HepG2 (cell line): ENCODE data around the gene PEF1. TPM values are rescaled to one million over a fixed set of nuclear protein-coding genes. Genes with fewer than 3 reads are reported as not detected.

Experiments used
- ATAC-seq: fragments of 200-7000 bp; cut with Tn5 transposase; 3 replicates; pipeline ENCODE4 v1.9.1; 2020; ENCODE audit warnings: mild to moderate bottlenecking, moderate library complexity
- BruUV-seq: library from RNA; stranded (reverse); fragments of 400-500 nt; replicated peaks from 2 replicates; lab custom pipeline; 2021; lab: Mats Ljungman, UMichigan
- CTCF ChIA-PET: fragments of 300-600 bp; formaldehyde crosslinking; extraction: SDS; loops from one replicate; lab custom pipeline; 2021; ENCODE audit warnings: low total read pairs, inconsistent platforms, low intra/inter-chr PET ratio; lab: Yijun Ruan, JAX
- POLR2A ChIA-PET: fragments of 350-600 bp; sonication (Branson Sonifier 250); formaldehyde crosslinking; loops from one replicate; lab custom pipeline; 2020; ENCODE audit warnings: antibody characterized with exemption, inconsistent platforms; lab: Yijun Ruan, JAX
- DNase-seq: peaks from one replicate; pipeline ENCODE4 v3.0.0-alpha.2; 2015; ENCODE audit warnings: low spot score
- FAIRE-seq: peaks from 3 replicates; lab custom pipeline; 2011; peaks lifted over from hg19 to GRCh38; lab: Jason Lieb, UNC
- H2AFZ ChIP-seq: one replicate; pipeline ENCODE4 v1.6.1; 2011; ENCODE audit warnings: low read length, inconsistent platforms
- H3K27ac ChIP-seq: fragments of 300-600 bp; 3 replicates; pipeline ENCODE4 v1.8.0; 2011; ENCODE audit warnings: mixed run types, mild to moderate bottlenecking, mixed read lengths, low read length, inconsistent platforms; ENCODE audit not compliant: insufficient read depth; ENCODE audit errors: extremely low read length
- H3K27me3 ChIP-seq, 2 experiments: fragments of 200-600 bp in 1 of 2; 2 replicates in 1 of 2; 3 replicates in 1 of 2; pipeline versions ENCODE4 v1.6.0 to v1.8.0; 2011; ENCODE audit warnings: low read length in 2 of 2, mild to moderate bottlenecking in 2 of 2, moderate library complexity in 2 of 2, inconsistent platforms in 1 of 2; ENCODE audit not compliant: insufficient read depth in 2 of 2, control insufficient read depth in 1 of 2
- H3K36me3 ChIP-seq, 2 experiments: fragments of 200-600 bp in 1 of 2; replicated peaks in 1 of 2; 2 replicates in 1 of 2; 3 replicates in 1 of 2; pipeline versions ENCODE4 v1.5.1 to v1.8.0; 2011; ENCODE audit warnings: low read length in 2 of 2, inconsistent platforms in 1 of 2; ENCODE audit not compliant: insufficient read depth in 2 of 2, control insufficient read depth in 1 of 2
- H3K4me1 ChIP-seq: 2 replicates; pipeline ENCODE4 v1.5.1; 2012; ENCODE audit warnings: low read length, inconsistent platforms; ENCODE audit not compliant: insufficient read depth
- H3K4me2 ChIP-seq: 2 replicates; pipeline ENCODE4 v1.6.0; 2011; ENCODE audit warnings: low read depth, low read length, inconsistent platforms
- H3K4me3 ChIP-seq, 3 experiments: fragments of 200-600 bp in 1 of 3; sonication (generic), shearing (Covaris generic) in 1 of 3; replicated peaks in 1 of 3; 2 replicates each; pipeline ENCODE4 v1.5.1; 2011 to 2016; ENCODE audit warnings: low read length in 3 of 3, inconsistent platforms in 2 of 3, low read depth in 2 of 3, mild to moderate bottlenecking in 2 of 3, control low read depth in 1 of 3, mixed read lengths in 1 of 3; ENCODE audit not compliant: insufficient read depth in 1 of 3
- H3K79me2 ChIP-seq: one replicate; pipeline ENCODE4 v1.6.1; 2011; ENCODE audit warnings: low read length, inconsistent platforms; ENCODE audit not compliant: insufficient read depth
- H3K9ac ChIP-seq: 2 replicates; pipeline ENCODE4 v1.6.0; 2011; ENCODE audit warnings: mild to moderate bottlenecking, low read depth, low read length, inconsistent platforms; ENCODE audit not compliant: insufficient read depth
- H3K9me3 ChIP-seq: 2 replicates; pipeline ENCODE4 v1.5.1; 2012; ENCODE audit warnings: mild to moderate bottlenecking, low read length
- H4K20me1 ChIP-seq: 2 replicates; pipeline ENCODE4 v1.6.0; 2011; ENCODE audit warnings: inconsistent platforms, mild to moderate bottlenecking, low read length, moderate library complexity; ENCODE audit not compliant: insufficient read depth
- CC2D1A ChIP-seq: sonication (generic); formaldehyde crosslinking; IDR thresholded peaks from 2 replicates; pipeline ENCODE4 v1.8.1; 2023; ENCODE audit warnings: mild to moderate bottlenecking, missing genetic modification reagents
- GFI1 ChIP-seq: sonication (generic); formaldehyde crosslinking; IDR thresholded peaks from 2 replicates; pipeline ENCODE4 v1.5.0; 2020; ENCODE audit warnings: missing genetic modification reagents, mild to moderate bottlenecking, borderline replicate concordance
- HDAC2 ChIP-seq: sonication (generic); formaldehyde crosslinking; IDR thresholded peaks from 2 replicates; pipeline ENCODE4 v1.4.0; 2020; ENCODE audit warnings: missing genetic modification reagents
- MNT ChIP-seq: fragments of 450-650 bp; IDR thresholded peaks from 2 replicates; pipeline ENCODE4 v1.6.1; 2016
- PHF8 ChIP-seq: sonication (generic); formaldehyde crosslinking; IDR thresholded peaks from 2 replicates; pipeline ENCODE4 v1.5.0; 2020; ENCODE audit warnings: missing genetic modification reagents
- SMAD3 ChIP-seq: sonication (generic); formaldehyde crosslinking; IDR thresholded peaks from 2 replicates; pipeline ENCODE4 v1.4.0; 2020; ENCODE audit warnings: missing genetic modification reagents
- TBP ChIP-seq: sonication (generic); formaldehyde crosslinking; IDR thresholded peaks from 2 replicates; pipeline ENCODE4 v1.5.0; 2020; ENCODE audit warnings: missing genetic modification reagents
- TBX2 ChIP-seq: sonication (generic); formaldehyde crosslinking; IDR thresholded peaks from 2 replicates; pipeline ENCODE4 v1.5.0; 2020; ENCODE audit warnings: missing genetic modification reagents, mild to moderate bottlenecking, borderline replicate concordance
- TOPORS ChIP-seq: sonication (generic); formaldehyde crosslinking; IDR thresholded peaks from 2 replicates; pipeline ENCODE4 v1.8.0; 2023; ENCODE audit warnings: mild to moderate bottlenecking, missing genetic modification reagents
- ZNF607 ChIP-seq: sonication (generic); formaldehyde crosslinking; IDR thresholded peaks from 2 replicates; pipeline ENCODE4 v1.5.1; 2020; ENCODE audit warnings: missing genetic modification reagents, mild to moderate bottlenecking, borderline replicate concordance
- ZNF724P ChIP-seq: sonication (generic); formaldehyde crosslinking; IDR thresholded peaks from 2 replicates; pipeline ENCODE4 v1.8.0; 2022; ENCODE audit warnings: missing genetic modification reagents, borderline replicate concordance
- WGBS: methylation state at CpG from one replicate; pipeline ENCODE4 v1.1.6; 2017; ENCODE audit warnings: low lambda C conversion rate; 5-methylcytosine and 5-hydroxymethylcytosine counted together
- in situ Hi-C: cut with HindIII; loops from 2 replicates; pipeline ENCODE4 v1.10.0; 2017; ENCODE audit warnings: low pct_unique_long_range_greater_than_20kb; ENCODE audit not compliant: extremely low pct_ligation_motif_present
- intact Hi-C: fragments of 100-400 bp; cut with micrococcal nuclease; formaldehyde crosslinking; loops from one replicate; pipeline ENCODE4 v1.10.0; 2022; ENCODE audit not compliant: unreplicated experiment
- polyA plus RNA-seq, 8 experiments: library from polyadenylated mRNA; depleted of rRNA in 3 of 8; stranded (reverse) in 7 of 8; unstranded in 1 of 8; fragments of >200 nt; fragmentation: Illumina TruSeq in 4 of 8; extraction: Trizol in 4 of 8; gene quantifications; 2 replicates each; pipeline versions ENCODE4 v1.2.1 to v1.2.3, GENCODE V29; 2011 to 2016; ENCODE audit warnings: low read depth in 4 of 8, missing spikeins in 1 of 8, mixed read lengths in 1 of 8; ENCODE audit not compliant: insufficient read depth in 1 of 8
- total RNA-seq, 5 experiments: library from RNA; depleted of rRNA; stranded (reverse); fragments of >200 nt; fragmentation: Illumina TruSeq; extraction: Trizol; gene quantifications; 2 replicates each; pipeline ENCODE4 v1.2.3, GENCODE V29; 2016; ENCODE audit warnings: low read depth in 1 of 5
- TF ChIP-seq, protein P1 (sequence below): sonication (generic); formaldehyde crosslinking; IDR thresholded peaks from 2 replicates; pipeline ENCODE4 v1.4.0; 2020; ENCODE audit warnings: missing genetic modification reagents
- TF ChIP-seq, protein P2 (sequence below): sonication (generic); formaldehyde crosslinking; IDR thresholded peaks from 2 replicates; pipeline ENCODE4 v1.5.1; 2020; ENCODE audit warnings: mild to moderate bottlenecking, missing genetic modification reagents

The PEF1 gene
- total and polyA plus RNA-seq, 2 of the 13 experiments (the other 11 are each of a cell fraction or from before 2014, with no cell fraction given): 57.1 to 57.8 TPM

DNA sequence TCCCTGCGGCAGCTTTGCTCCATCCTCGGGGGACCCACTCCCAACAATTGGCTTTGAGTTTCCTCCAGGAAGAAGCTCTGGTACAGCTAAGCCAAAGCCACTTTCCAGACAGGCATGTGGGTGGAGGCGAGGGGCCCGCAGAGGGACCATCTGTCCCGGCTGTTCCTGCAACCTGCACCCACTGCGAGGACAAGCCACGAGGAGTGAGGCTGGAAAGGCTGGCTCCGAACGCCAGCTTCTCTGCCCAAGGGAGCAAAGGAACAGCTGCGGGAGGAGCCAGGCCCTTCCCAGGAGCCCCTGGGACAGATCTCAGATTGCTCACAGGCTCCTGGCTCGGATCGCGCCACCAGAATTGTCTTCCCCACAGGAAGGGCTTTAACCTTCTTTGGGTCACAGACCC, 28.3 kb upstream of the PEF1 start:
- Histone ChIP-seq H3K27ac (no peak overlapping the region), H3K79me2 (no peaks in the 10 kb centered on the region), H3K27me3 (no peaks in the 10 kb centered on the region), H3K4me1 (no peaks in the 10 kb centered on the region), H3K36me3 (no peaks in the 10 kb centered on the region), H2AFZ (no peak overlapping the region), H3K9me3 (no peaks in the 10 kb centered on the region), H3K4me2 (no peak overlapping the region), H4K20me1 (no peaks in the 10 kb centered on the region), H3K4me3 (no peak overlapping the region), H3K9ac (no peak overlapping the region)
- ATAC-seq: no peak
- intact Hi-C loops (no loop called here), in situ Hi-C loops (no loop called here)
- no TSS peak for BruUV-seq
- ChIA-PET CTCF (no interaction called here), POLR2A (no interaction called here)
- no peak for DNase-seq
- no peak for FAIRE-seq
- WGBS: 93% methylated on average over 12 of the region's 13 CpGs
- TF ChIP-seq, protein P1, sequence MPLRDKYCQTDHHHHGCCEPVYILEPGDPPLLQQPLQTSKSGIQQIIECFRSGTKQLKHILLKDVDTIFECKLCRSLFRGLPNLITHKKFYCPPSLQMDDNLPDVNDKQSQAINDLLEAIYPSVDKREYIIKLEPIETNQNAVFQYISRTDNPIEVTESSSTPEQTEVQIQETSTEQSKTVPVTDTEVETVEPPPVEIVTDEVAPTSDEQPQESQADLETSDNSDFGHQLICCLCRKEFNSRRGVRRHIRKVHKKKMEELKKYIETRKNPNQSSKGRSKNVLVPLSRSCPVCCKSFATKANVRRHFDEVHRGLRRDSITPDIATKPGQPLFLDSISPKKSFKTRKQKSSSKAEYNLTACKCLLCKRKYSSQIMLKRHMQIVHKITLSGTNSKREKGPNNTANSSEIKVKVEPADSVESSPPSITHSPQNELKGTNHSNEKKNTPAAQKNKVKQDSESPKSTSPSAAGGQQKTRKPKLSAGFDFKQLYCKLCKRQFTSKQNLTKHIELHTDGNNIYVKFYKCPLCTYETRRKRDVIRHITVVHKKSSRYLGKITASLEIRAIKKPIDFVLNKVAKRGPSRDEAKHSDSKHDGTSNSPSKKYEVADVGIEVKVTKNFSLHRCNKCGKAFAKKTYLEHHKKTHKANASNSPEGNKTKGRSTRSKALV: no peak
- TF ChIP-seq GFI1 (CRISPR knock-in tag): no peak
- TF ChIP-seq SMAD3 (CRISPR knock-in tag): no peak
- no peak for TF ChIP-seq ZNF607 (CRISPR knock-in tag)
- TF ChIP-seq TOPORS (CRISPR knock-in tag): no peak
- no peak for TF ChIP-seq MNT
- TF ChIP-seq HDAC2 (CRISPR knock-in tag): no peak
- TF ChIP-seq ZNF724P: no peak
- TF ChIP-seq, protein P2, sequence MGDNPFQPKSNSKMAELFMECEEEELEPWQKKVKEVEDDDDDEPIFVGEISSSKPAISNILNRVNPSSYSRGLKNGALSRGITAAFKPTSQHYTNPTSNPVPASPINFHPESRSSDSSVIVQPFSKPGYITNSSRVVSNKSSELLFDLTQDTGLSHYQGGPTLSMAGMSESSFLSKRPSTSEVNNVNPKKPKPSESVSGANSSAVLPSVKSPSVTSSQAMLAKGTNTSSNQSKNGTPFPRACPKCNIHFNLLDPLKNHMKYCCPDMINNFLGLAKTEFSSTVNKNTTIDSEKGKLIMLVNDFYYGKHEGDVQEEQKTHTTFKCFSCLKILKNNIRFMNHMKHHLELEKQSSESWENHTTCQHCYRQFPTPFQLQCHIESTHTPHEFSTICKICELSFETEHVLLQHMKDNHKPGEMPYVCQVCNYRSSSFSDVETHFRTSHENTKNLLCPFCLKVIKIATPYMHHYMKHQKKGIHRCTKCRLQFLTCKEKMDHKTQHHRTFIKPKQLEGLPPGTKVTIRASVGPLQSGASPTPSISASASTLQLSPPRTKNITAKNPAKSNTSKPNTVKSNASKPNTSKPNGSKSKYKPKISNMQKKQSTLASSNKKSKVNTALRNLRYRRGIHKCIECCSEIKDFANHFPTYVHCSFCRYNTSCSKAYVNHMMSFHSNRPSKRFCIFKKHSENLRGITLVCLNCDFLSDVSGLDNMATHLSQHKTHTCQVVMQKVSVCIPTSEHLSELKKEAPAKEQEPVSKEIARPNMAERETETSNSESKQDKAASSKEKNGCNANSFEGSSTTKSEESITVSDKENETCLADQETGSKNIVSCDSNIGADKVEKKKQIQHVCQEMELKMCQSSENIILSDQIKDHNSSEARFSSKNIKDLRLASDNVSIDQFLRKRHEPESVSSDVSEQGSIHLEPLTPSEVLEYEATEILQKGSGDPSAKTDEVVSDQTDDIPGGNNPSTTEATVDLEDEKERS (CRISPR knock-in tag): no peak
- no peak for TF ChIP-seq PHF8 (CRISPR knock-in tag)
- no peak for TF ChIP-seq TBP
- no peak for TF ChIP-seq CC2D1A (CRISPR knock-in tag)
- TF ChIP-seq TBX2 (CRISPR knock-in tag): no peak
